Loucy (cell line): ENCODE measurements around the gene SUSD6.

Experiments
- CTCF ChIP-seq: fragments of 200-600 bp; sonication (generic); conservative IDR thresholded peaks from 2 replicates; pipeline ENCODE4 v1.5.1; 2014; ENCODE audit warnings: mild to moderate bottlenecking, antibody characterized with exemption, low read length
- EZH2phosphoT487 ChIP-seq: fragments of 200-600 bp; IDR thresholded peaks from 2 replicates; pipeline ENCODE4 v1.6.1; 2018; ENCODE audit warnings: antibody characterized with exemption, mild to moderate bottlenecking, moderate library complexity, borderline replicate concordance

DNA sequence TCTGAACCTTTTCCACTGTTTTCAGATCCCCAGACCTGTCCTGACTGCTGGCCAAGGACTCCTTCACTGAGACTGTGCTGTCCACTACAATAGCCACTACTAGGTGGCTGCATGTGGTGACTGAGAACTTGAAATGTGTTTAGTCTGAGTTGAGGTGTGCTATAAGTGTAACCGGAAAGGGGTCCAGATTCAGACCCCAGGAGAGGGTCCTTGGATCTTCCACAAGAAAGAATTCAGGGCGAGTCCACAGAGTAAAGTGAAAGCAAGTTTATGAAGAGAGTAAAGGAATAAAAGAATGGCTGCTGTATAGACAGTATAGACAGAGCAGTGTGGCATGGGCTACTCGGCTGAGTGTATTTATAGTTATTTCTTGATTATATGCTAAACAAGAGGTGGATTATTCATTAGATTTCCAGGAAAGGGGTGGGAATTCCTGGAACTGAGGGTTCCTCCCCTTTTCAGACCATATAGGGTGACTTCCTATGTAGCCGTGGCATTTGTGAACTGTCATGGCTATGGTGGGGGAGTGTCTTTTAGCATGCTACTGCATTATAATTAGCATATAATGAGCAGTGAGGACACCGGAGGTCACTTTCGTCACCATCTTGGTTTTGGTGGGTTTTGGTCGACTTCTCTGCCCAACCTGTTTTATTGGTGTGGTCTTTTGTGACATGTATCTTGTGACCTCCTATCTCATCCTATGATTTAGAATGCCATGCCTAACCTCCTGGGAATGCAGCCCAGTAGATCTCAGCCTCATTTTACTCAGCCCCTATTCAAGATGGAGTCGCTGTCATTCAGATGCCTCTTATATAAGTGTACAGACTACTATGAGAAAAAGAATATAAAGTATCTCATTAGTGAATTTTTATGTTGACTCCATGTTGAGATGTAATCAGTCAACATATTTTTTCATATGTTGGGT lies 85.5 kb downstream of the SUSD6 start:
- TF ChIP-seq CTCF (no peak), EZH2phosphoT487 (no peak)
